ENCODE measurements around the gene CAPN8.

Gene CAPN8

DNA sequence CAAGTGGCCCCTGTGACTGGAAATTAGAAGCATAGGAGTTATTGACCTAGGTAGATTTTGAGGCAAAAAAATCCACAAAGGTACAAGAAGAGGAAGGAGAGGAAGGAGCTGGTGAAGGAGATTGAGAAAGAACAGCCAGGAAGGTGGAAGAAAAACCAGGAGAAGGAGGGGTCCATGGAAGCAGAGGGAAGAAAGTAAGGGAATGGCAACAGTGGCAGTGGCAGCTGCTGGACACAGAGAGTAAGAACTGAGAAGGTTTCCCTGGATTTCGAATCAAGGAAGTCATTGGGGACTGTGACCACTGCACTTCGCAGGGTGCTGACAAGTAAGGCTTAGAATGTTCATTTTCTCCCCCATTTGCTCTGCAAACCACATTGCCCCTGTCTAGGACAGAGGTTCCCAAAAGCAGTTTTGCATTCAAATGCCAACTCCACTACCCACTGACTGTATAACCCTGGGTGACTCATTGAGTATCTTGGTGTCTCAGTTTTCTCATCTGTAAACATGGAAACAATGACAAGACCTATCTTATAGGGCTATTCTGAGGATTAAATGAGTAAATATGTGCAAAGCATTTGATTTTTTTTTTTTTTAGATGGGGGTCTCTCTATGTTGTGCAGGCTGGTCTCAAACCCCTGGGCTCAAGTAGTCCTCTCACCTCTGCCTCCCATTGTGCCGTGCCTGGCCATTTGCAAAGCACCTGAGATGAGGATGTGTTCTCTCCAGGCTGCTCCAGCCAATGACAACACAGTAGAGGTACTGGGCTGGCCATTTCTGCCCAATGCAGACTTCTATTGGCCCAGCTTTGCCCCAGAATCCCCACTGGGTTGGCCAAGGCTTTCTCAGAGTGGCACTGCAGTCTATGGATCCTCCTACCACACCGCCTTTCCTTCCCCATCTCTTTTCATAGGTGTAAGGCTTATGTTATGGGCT, 37.5 kb upstream of the CAPN8 start:
- no peak for DNase-seq (ENCODE audit: low read depth, low spot score)

- DNase-seq (ENCODE audit: low read depth, low spot score) = peak; percentile 79
These were observed 35.6 kb upstream of the CAPN8 start for GRCh38 chr1:223700942-223701637.

DNA sequence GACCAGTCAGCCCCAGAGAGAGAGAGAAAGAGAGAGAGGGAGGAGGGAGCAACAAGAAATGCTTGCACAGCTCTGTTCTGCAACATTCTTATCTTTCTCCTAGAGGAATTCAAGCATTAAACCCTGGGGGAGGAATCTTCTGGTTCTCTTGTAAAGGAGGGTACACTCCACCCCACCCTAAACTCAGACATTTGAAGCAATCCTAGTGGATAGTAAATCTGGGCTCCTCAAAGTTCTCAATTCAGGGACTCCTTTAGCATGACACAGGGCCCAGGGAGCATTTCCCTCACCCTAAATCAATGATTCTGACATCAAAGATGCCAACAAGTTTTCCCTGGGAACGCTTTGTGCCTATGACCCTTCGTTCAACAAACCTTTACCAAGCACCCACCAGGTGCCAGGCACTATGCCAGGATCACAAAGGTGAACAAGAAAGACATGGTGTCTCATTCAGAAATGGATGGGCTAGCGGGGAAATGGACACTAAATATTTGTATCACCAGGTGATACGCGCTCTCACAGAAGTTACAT, 35.0 kb upstream of the CAPN8 start:
- no peak for DNase-seq (ENCODE audit: low read depth, low spot score)

DNA sequence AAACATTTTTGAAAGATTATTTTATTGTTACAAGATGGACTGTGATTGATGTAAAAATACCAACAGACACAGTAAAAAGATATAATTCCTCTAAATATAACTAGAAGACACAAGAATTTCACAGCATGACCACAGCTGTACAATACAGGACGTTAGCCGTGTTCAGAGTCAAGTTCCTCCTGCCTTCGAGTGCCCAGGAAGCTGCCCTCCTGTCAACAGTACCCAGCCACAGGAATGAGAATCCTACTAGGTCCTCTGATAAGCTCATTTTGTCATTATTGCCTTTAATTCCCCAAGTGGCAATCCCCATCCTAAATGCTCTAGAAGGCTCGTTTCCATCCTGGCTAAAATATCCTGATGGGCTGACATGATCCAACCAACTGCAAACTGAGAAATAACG, 30.4 kb upstream of the CAPN8 start:
- DNase-seq (ENCODE audit: low read depth, low spot score) = no peak

DNA sequence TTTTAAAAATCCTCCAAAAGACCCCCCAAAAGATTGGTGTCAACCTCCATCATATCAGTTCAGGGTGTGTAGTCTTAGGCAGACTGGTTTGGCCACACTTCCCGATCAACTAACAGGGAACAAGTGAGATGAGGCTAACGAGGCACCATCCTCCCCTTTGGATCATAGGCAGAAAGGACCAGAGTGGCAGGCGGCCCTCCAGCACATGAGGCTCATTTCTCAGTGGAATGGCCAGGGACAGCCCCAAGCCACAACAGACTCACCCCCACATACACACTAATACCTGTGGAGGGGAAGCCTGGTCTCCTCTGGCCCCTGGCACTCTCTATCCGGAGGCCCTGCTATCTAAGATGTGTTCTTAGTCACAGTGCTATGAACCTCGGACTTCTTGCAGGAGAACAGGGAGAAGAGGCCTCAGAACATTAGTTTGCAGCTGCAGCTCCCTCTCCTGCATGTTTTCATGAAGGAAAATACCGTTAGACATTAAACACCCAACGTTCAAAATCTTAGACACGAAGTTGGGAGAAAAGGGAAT, 29.6 kb upstream of the CAPN8 start:
- DNase-seq (ENCODE audit: low read depth, low spot score) = no peak

DNA sequence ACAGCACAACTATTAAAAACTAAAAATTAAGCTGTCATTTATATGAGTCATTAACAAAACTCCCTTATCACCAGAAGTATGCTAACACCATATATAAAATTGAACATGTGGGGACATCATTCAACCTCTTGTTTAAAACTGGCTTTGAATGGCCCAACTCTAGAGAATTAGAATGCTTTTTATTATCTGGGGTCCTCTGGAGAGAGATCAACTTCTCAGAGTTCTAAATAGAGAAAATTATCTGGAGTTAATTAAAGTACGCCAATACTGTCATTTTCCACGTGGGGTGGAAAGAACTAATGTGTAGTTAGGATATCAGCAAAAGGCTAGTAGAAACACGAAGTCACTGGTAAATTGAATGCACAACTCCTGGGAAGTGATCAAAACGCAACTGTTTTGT, 25.6 kb upstream of the CAPN8 start:
- DNase-seq (ENCODE audit: low read depth, low spot score) = no peak

DNA sequence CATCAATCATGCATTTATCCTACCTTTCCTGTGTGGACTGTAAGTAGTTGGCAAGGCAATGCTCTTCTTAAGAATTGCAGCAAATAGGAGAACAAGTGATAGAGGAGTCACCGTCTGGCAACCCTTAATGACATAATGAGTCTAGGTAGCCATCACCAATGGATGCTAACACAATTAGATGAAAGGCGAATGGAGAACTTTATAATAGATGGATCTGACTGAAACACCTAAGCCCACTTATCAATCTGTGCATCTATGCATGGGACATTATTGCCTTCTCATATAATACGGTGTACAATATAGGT, 18.9 kb upstream of the CAPN8 start:
- DNase-seq (ENCODE audit: low read depth, low spot score) = no peak

- peak; percentile 68 for DNase-seq (ENCODE audit: low read depth, low spot score)
These were observed 18.3 kb upstream of the CAPN8 start for GRCh38 chr1:223683586-223684487.

- no peak for DNase-seq (ENCODE audit: low read depth, low spot score)
These were observed 17.0 kb upstream of the CAPN8 start for GRCh38 chr1:223682502-223682901.

GRCh38 chr1:223680188-223680587, 14.7 kb upstream of the CAPN8 start:
- no peak for DNase-seq (ENCODE audit: low read depth, low spot score)

DNA sequence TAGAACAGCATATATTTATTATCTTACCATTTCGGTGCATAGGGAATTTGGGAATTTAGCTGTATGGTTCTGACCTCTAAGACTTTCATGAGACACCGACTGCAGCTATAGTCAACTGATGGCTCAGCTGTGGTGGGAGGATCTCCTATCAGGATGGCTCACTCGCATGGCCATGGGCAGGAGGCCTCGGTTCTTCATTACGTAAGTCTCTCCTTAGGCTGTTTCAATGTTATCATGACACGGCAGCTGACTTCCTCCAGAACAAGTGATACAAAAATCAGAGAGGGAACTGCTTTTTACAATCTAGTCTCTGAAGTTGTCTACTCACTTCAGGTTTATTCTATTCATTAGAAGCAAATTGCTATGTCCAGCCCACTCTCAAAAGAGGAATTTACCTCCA, 13.3 kb upstream of the CAPN8 start:
- no peak for DNase-seq (ENCODE audit: low read depth, low spot score)

GRCh38 chr1:223674119-223674890, 8.8 kb upstream of the CAPN8 start:
- peak; percentile 25 for DNase-seq (ENCODE audit: low read depth, low spot score)

DNA sequence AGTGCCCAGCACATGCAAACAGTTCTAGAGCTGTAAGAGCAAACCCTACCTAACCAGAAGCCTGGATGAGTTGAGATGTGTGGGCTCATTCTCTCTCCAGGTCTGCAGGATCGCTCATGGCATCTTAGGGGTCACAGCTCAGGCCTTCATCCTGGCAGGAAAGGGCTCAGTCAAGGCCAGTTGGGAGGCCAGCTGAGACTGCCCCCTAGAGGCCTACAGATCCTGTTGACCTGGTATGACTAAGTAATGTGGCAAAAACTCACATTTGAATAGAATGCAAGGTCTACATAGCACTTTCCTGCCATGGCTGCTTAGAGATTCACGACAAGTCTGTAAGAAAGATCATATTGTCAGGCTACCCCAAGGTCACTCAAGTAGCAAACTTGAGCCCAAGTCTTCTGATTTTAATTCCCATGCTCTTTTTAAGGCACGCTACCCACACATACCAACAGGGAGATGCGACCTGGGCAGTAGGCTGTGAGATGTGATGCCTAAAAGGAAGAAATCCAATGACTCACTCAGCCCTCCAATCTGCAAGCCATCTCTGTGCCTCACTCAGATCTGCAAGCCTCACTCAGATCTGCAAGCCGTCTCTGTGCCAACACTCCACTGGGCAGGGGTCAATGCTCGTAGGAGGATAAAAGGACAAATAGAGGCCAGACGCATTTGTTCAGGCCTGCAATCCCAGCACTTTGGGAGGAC, 5.1 kb upstream of the CAPN8 start:
- DNase-seq (ENCODE audit: low read depth, low spot score) = peak; percentile 22

DNA sequence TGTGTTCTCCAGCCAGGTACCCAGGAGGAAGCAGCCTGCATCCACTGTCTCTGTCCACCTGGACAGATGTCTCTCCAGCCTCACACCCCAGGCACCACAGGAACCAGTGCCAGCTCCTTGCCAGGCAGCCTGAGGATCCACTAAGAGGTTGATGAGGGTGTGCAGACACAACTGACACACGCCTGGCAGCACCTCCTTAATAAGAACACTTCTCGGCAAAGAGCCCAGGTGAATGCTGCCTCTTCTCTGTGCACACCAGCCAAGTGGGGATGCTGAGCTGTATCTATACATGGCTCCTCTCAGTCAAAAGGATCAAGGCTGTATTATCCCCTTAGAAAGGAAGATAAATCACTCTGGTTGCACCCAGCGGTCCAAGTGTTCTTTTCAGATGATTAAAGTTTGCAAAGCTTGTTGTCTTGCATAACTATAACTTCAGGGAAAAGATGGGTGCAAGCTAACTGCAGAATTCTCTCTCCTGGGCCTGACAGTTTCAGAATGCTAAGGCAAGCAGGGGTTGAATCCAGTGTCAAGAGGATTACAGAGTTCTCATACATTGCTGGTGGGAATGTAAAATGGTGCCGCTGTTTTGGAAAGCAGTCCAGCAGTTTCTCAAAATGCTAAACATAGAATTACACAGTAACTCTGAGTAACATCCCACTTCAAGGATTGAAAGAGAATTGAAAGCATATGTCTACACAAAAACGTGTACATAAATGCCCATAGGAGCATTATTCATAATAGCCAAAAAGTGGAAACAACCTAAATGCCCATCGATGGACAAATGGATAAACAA, 3.7 kb upstream of the CAPN8 start:
- no peak for DNase-seq (ENCODE audit: low read depth, low spot score)

- DNase-seq (ENCODE audit: low read depth, low spot score) = no peak
These were observed 2.1 kb upstream of the CAPN8 start for GRCh38 chr1:223667484-223668182.

DNA sequence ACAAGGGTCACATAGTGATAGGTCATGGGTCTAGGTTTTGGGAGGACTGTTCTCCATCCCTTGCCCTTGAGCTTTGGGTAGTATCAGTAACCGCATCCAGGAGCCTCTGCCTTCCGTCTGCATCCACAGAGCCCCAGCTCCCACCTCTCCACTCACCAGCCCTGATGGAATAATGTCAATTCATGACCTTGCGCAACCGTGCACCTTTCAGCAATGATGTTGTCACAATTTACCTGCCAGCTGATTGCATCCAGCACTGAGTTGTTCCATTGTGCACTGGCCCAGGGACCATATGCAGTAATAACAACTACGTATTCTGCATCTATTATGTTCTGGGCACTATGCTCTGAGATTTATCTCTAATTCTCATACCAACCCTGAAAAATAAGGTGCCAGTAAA, 1.4 kb downstream of the CAPN8 start:
- DNase-seq (ENCODE audit: low read depth, low spot score) = no peak

- DNase-seq (ENCODE audit: low read depth, low spot score) = no peak
These were observed 2.6 kb downstream of the CAPN8 start for GRCh38 chr1:223662943-223663342.

GRCh38 chr1:223659711-223660110, 5.8 kb downstream of the CAPN8 start:
- DNase-seq (ENCODE audit: low read depth, low spot score) = no peak

- no peak for DNase-seq (ENCODE audit: low read depth, low spot score)
These were observed 7.5 kb downstream of the CAPN8 start for GRCh38 chr1:223657978-223658377.
